ENCODE data around the gene KIAA1328.
"Not testable (repeated sequence)": the region's sequence is repeated elsewhere in the genome, so short reads cannot be mapped to it uniquely, and the experiment has no call there.

The KIAA1328 gene

DNA sequence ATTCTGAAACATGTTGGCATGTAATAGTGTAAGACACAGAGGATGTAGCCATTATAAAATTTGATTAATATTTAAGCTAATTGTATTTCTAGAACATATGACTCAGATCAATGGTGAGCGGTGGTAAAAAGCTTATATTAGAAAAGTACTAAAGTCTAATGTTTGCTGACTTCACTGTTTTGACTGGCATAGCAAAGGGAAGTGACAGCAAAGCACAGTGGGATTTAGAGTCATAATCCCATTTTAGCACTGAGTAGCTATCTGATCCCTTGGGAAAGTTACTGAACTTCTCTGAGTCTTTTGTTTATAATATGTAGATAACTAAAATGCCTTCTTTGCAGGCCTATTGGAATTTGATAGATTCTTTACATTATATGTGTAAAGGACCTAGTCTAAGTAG, 60.4 kb downstream of the KIAA1328 start:
- DNase-seq = peak; percentile 20

DNA sequence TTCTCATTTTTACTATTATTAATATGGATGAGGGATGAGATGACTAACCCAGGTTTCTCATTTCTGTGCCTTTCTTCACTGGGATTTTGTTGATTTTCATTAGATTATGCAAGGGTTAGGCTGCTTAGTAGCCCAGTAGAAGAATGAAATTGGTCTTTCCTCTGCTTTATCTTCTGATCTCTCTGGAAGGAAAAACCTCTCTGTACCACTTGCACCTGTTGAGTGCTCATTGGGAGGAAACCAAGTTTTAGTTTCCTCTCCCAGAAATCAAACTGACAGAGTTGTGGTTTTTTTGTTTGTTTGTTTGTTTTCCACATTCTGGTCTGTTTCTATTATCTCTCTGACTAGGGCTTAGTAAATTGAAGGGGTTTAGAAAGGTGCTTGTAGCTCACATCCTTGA, 60.8 kb downstream of the KIAA1328 start:
- DNase-seq = no peak

DNA sequence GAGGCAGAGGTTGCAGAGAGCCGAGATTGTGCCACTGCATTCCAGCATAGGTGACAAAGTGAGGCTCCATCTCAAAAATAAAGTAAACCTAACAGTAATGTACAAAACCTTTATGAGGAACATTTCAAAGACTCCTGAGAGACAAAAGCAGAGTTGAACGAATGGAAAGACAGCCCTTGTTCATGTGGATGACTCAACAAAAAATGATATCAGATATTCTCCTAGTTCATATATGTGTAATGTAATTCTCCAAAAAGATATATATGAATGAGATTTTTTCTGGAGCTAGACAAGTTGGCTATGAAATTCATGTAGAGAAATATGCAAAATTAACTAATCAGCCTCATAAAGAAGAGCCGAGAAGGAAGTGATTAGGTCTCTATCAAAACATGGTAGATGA, 61.7 kb downstream of the KIAA1328 start:
- DNase-seq = no peak

DNA sequence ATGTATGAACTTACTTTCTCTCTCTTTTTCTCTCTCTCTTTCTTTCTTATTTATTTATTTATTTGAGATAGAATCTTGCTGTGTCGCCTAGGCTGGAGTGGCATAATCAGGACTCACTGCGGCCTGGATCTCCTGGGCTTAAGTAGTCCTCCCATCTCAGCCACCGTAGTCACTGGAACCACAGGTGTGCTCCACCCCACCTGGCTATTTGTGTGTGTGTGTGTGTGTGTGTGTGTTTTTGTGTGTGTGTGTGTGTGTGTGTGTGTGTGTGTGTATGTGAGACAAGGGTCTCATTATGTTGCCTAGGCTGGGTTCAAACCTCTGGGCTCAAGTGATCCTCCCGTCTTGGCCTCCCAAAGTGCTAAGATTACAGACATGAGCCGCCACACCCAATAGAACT, 64.3 kb downstream of the KIAA1328 start:
- DNase-seq = no peak

DNA sequence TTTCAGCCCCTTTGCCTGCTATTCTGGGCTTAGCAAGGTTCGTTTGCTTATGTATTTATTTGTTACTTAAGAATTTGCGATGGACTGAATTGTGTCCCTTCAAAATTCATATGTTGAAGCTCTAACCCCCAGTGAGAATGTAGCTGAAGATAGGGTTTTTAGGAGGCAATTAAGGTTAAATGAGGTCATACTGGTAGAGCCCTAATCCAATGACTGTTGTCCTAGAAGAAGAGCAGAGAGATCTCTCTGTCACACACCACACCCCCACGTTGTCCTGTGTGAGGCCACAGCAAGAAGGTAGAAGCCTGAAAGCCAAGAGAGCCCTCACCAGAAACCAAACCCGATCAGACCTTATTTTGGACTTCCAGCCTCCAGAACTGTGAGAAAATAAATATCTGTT, 66.7 kb downstream of the KIAA1328 start:
- DNase-seq = no peak

DNA sequence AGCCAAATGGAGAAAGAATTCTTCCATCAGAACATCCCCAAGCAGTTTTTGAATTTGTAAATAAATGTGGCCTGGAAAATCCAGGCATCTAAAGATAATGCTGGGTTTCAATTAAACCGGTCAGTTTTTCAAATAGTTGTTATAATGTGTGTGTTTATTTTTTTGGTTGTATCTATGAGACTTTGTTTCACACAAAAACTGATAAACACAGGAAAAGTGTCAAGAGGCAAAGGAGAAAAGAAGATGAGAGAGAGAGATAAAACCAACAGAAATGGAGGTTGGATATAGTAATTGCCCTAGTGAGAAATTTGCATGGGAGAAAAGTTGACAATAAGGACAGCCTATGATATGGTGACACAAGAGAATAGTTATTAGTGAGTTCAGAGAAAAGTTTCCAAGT, 68.3 kb downstream of the KIAA1328 start:
- DNase-seq = no peak

GRCh38 chr18:36899289-36899688, 70.4 kb downstream of the KIAA1328 start:
- peak; percentile 26 for DNase-seq

GRCh38 chr18:36900466-36900865, 71.5 kb downstream of the KIAA1328 start:
- DNase-seq = no peak

DNA sequence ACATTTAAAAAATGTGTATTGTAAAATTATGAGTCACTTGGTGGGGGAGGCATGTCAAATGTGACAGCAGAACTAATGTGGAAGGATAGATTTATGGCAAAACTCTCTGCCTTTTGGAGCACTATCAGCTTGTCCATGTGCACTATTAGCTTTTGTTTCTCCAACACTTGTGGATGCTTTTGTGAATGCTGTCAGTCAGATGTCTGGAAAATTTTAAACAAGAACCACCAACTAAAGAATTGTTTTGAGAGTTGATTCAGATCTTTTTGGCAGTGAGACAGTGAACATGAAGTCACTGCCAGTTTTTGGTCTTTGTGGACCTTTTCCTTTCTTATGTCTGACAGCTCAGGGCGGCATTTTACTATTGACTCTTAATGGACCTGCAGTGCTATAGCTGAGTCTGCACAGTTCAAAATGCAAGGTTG, 72.4 kb downstream of the KIAA1328 start:
- DNase-seq = peak; percentile 6

GRCh38 chr18:36903215-36903928, 74.4 kb downstream of the KIAA1328 start:
- peak; percentile 6 for DNase-seq

- no peak for DNase-seq
These were observed 76.6 kb downstream of the KIAA1328 start for GRCh38 chr18:36905571-36905970.

DNA sequence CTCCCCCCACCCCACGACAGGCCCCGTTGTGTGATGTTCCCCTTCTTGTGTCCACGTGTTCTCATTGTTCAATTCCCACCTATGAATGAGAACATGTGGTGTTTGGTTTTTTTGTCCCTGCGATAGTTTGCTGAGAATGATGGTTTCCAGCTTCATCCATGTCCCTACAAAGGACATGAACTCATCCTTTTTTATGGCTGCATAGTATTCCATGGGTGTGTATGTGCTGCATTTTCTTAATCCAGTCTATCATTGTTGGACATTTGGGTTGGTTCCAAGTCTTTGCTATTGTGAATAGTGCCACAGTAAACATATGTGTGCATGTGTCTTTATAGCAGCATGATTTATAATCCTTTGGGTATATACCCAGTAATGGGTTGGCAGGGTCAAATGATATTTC, 80.4 kb downstream of the KIAA1328 start:
- DNase-seq = not testable (repeated sequence)

DNA sequence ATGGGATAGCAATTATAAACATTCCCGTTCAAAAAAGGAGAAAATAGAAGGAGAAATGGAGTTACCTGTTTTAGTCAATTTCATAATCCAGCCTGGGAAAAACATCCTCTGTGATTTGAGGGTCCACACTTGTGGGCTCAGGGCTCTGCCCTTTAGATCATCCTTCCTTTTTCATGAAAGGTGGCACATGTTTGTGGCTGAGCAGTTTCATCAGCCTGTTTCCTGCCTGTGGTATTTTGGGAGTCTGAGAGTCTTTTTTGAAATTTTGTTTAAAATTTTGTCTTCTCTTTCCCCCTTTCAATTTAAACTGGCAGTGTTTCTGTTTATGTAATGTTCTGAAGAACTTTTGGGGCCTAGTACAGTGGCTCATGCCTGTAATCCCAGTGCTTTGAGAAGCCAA, 84.0 kb downstream of the KIAA1328 start:
- DNase-seq = no peak

GRCh38 chr18:36917907-36918306, 89.0 kb downstream of the KIAA1328 start:
- DNase-seq = no peak

- no peak for DNase-seq
These were observed 100.7 kb downstream of the KIAA1328 start for GRCh38 chr18:36929601-36930000.

DNA sequence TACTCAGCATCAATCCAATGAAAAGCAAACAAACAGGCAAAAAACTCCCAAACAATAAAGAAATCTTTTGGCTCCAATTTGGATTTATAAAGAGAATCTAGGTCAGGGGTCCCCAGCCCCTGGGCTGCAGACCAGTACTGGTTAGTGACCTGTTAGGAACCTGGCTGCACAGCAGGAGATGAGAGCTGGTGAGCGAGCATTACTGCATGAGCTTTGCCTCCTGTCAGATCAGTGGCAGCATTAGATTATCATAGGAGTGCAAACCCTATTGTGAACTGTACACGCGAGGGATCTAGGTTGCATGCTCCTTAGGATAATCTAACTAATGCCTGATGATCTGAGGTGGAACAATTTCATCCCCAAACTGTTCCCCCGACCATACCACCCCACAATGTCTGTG, 102.2 kb downstream of the KIAA1328 start:
- no peak for DNase-seq

DNA sequence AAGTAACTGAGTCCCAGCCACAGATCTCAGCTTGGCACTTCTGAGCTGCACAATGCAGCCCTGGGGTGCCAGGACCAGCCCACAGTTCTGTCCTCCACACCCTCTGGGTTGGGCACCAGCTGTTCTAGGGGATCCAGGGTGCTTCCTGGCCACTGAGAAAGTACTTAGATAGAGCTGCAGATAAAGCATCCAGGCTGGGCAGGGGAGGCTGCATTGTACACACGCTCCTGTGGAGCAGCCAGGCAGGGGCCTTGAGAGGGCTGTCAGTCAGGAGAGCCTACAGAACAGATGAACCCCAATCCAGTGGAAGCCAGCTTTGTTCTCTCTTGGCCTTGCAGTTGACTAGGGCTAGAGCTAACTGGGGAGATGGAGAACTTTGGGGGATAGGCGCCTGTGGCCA, 104.6 kb downstream of the KIAA1328 start:
- no peak for DNase-seq

DNA sequence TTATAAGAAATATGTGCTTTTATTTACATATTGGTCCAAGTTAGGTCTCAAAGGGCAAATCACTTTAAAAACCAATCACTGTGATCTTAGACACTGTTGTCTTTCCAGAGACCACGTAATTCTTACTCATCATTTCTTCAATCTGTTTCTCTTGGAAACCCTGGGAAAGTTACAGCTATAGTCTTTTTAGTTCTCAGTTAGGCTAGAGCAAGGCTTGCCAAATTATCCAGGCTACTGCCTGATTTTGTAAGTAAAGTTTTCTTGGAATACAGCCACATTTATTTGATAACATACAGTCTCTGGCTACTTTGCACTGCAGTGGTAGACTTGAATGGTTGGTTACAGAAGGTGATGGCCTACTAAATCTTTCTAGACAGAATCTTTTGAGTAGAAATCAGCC, 106.0 kb downstream of the KIAA1328 start:
- peak; percentile 51 for DNase-seq

DNA sequence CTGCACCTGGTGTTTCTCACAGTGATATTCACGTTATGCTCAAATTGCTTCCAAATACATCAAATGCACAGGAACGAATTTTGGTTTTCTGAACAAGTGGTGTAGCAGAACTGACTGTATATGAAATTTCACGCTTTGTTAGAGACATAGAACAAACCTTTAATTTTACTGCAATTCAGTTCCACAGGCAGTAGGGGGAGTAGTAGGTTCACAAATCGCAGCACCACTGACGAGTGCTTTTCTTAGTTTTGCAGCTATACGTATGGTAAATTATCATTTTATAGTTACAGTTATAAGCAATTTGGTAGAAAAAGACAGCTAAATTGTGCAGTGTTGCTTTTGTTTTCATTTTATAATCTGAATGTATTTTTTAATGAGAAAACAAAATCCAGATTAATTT, 113.3 kb downstream of the KIAA1328 start:
- DNase-seq = peak; percentile 41

- no peak for DNase-seq
These were observed 119.0 kb downstream of the KIAA1328 start for GRCh38 chr18:36947820-36948348.

DNA sequence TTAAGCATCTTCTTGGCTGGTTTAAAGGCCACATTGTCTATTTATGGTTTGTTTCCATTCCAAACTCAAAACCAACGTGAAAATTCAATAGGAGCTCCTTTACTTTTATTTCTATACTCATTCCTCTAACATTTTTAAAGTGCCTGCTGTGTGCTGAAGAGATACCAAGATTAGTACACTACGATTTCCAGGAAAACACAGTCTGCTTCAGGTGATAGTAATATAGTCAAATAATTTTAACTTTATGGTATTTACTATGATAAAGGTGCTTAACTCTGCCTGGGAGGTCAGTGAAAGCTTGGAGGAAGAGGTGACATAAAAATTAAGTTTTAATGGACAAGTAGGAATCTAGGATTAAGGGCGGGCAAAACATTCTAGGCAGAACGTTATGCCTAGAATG, 121.4 kb downstream of the KIAA1328 start:
- DNase-seq = no peak

GRCh38 chr18:36950960-36951359, 122.0 kb downstream of the KIAA1328 start:
- no peak for DNase-seq

DNA sequence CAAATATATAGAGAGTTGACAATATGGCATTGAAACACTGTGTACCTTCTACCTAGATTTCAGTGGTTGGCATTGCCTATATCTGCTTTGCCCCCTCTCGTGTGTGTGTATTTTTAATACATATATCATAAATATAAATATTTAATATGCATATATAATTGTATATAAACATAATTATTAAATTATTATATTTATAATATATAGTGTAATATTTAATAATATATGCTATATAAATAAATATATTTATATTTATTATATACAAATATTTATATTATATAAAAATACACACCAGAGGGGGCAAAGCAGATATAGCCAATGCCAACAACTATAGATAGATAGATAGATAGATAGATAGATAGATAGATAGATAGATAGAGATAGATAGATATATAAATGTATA, 124.1 kb downstream of the KIAA1328 start:
- DNase-seq = no peak

GRCh38 chr18:36960038-36960437, 131.1 kb downstream of the KIAA1328 start:
- DNase-seq = no peak

DNA sequence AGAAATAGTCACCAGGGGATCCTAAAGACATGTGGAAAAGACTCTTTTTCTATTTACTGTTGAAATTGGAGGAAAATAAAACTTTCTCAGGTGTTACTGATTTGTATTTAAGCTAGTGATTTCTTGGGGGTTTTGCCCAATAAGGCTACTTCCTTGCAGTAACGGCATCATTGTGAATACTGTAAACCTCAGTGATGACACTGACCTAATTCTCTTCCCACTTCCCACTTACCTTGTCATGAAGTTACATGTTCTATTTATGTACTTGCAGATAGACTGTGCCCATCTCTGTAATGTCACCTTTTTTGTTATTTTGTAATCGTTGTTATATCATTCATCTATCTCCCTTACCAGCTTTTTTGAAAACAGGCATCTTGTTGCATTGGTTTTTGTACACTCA, 134.5 kb downstream of the KIAA1328 start:
- DNase-seq = no peak
